ENCODE measurements around the gene LENG9.

GRCh38 chr19:54452626-54453025 lies 11.0 kb downstream of the LENG9 start:
- TF ChIP-seq CTCF (IDR thresholded peaks at IDR 0.05) (no peak), POLR2AphosphoS5 (IDR thresholded peaks at IDR 0.05) (no peak)

Measured in esophagus muscularis mucosa (tissue), 3 donors.